ENCODE measurements around the gene SCFD2.

DNA sequence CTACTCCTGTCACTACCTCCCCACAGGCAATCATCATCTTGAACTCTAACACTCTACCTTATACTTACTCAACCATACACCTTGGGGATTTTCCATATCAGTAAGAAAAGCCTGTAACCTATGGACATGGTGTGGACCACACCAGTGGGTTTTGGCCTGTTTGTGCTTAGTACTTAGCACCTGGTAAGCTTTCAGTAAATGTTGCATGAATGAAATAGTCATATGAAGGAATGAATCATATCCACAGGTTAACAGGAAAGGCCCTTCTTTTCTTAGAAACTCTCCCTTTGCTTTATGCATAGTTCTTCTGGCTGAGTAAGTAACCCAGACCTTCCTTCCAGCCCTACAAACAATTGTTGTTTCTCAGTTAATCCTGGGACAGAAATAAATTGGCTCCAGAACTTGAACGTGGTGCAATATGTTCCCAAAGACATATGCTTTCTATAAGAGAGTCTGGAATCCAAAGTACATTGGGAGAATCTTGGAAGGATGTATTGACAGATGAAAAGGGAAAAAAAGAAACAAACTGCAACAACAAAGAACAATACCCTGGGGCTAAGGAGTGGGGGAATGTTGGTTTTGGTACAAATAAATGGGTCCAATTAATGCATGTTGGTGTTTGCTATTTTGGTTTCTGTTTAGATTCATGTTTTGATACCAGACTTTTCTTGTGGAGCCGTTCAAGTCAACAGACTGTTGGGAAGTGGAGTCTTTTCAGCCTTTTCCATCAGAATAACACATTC is 475.9 kb downstream of the SCFD2 start:
- TF ChIP-seq ZNF274 (IDR thresholded peaks at IDR 0.05; ENCODE audit: low read depth, low read length): no peak
- no peak for TF ChIP-seq YY1 (IDR thresholded peaks at IDR 0.05; ENCODE audit: insufficient read depth, insufficient read length)
